Prostate gland (tissue), 2 donors: ENCODE data around the gene INHBE. TPM values are rescaled to one million over a fixed set of nuclear protein-coding genes. Genes with fewer than 3 reads are reported as not detected.

ENCODE experiments used
- DNase-seq: peaks from one replicate; pipeline ENCODE4 v3.0.0-alpha.2; 2019; ENCODE audit warnings: low spot score
- H3K27ac ChIP-seq, 2 donors: fragments of 200-600 bp; sonication (generic); 2 replicates each; pipeline ENCODE4 v1.5.1; 2017 to 2019
- H3K27me3 ChIP-seq: fragments of 200-600 bp; sonication (generic); replicated peaks from 2 replicates; pipeline ENCODE4 v1.5.1; 2019; ENCODE audit not compliant: insufficient read depth
- H3K36me3 ChIP-seq, 2 donors: fragments of 200-600 bp; sonication (generic); 1 replicate in 1 of 2; 2 replicates in 1 of 2; pipeline versions ENCODE4 v1.5.1 to v1.8.1; 2017 to 2019
- H3K4me1 ChIP-seq: fragments of 200-600 bp; sonication (generic); replicated peaks from 2 replicates; pipeline ENCODE4 v1.5.1; 2019
- H3K4me3 ChIP-seq, 2 donors: fragments of 200-600 bp; sonication (generic); 2 replicates each; pipeline ENCODE4 v1.5.1; 2017 to 2019
- H3K9me3 ChIP-seq: fragments of 200-600 bp; sonication (generic); 2 replicates; pipeline ENCODE4 v1.5.1; 2017
- CTCF ChIP-seq, 4 experiments: fragments of 200-600 bp in 2 of 4; fragments of 450-650 bp in 2 of 4; sonication (generic) in 2 of 4; IDR thresholded peaks; 1 replicate in 3 of 4; 2 replicates in 1 of 4; pipeline ENCODE4 v1.5.1; 2016 to 2019; ENCODE audit warnings: antibody characterized with exemption in 4 of 4, mild to moderate bottlenecking in 2 of 4, moderate library complexity in 2 of 4
- POLR2A ChIP-seq: fragments of 450-650 bp; IDR thresholded peaks from one replicate; pipeline ENCODE4 v1.6.1; 2016; ENCODE audit warnings: antibody characterized with exemption, mild to moderate bottlenecking
- POLR2AphosphoS5 ChIP-seq: sonication (generic); formaldehyde crosslinking; IDR thresholded peaks from one replicate; pipeline ENCODE4 v1.6.1; 2017; ENCODE audit warnings: antibody characterized with exemption
- WGBS: methylation state at CpG from one replicate; pipeline ENCODE4 v1.1.5; 2018; 5-methylcytosine and 5-hydroxymethylcytosine counted together
- intact Hi-C: fragments of 100-400 bp; cut with DNase I; formaldehyde crosslinking; loops from one replicate; pipeline ENCODE4 v1.14.2; 2022
- total RNA-seq, 2 donors: library from RNA; depleted of rRNA; stranded (reverse); fragments of >200 nt; gene quantifications; one replicate each; pipeline ENCODE4 v1.1.0, GENCODE V29; 2016

The INHBE gene
- total RNA-seq, 2 donors from 2014 or later, result not detected

DNA sequence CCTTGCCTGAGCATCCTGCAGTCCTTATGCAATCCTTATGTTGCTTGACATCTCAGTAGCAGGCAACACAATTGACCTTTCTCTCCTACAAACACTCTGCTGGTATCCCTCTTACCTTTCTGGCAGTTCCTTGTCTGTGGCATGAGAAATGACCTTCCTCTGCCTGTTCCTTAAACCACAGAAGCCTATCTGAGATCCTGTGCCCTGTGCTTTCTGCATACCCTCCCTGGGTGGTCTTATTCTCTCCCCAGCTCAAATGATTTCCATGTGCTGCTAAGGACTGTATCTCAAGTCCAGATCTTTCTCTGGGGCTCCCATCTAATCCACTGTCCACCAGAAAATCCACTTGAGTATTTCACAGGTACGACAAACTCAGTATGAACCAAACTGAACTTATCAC lies 26.6 kb downstream of the INHBE start:
- Histone ChIP-seq H3K9me3 (no peaks in the 10 kb centered on the region), H3K36me3 (no peaks in the 10 kb centered on the region), H3K27me3 (no peaks in the 10 kb centered on the region), H3K4me3 (no peak overlapping the region), H3K27ac (no peak overlapping the region), H3K4me1 (no peaks in the 10 kb centered on the region)
- DNase-seq, result no peak
- TF ChIP-seq POLR2AphosphoS5 (no peak), CTCF (IDR thresholded peaks at IDR 0.05) (no peak), POLR2A (no peak)
- 71% methylated on average over 1 of the region's 1 CpG for WGBS
- intact Hi-C loops, result no loop called here

DNA sequence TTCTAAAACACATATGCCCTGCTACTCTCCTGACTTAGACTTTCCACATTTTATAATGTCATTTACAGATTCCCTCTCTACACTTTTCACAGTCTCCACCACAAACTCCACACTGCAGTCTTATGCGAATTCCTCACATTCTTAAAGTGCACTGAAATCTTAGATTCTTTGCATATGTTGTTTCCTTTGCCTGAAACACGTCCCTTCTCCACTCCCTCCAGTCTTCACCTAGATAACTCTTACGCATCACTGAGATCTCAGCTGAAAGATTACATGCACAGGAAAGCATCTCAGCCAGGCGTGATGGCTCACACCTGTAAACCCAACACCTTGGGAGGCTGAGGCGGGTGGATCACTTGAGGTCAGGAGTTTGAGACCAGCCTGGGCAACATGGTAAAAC lies 28.4 kb downstream of the INHBE start:
- intact Hi-C loops, result no loop called here
- WGBS, result 40% methylated on average over 5 of the region's 5 CpGs
- no peak overlapping the region for H3K4me3 ChIP-seq

GRCh38 chr12:57485695-57486094 lies 30.6 kb downstream of the INHBE start:
- H3K36me3 ChIP-seq, result peaks cover 0 to 3% of the 10 kb centered on the region in 2 donors
- H3K27me3 ChIP-seq, result no peaks in the 10 kb centered on the region
- no peak overlapping the region for H3K4me3 ChIP-seq
- H3K9me3 ChIP-seq, result no peaks in the 10 kb centered on the region
- DNase-seq, result no peak
- TF ChIP-seq POLR2A (no peak), CTCF (IDR thresholded peaks at IDR 0.05) (no peak), POLR2AphosphoS5 (no peak)
- H3K4me1 ChIP-seq, result peaks cover 6% of the 10 kb centered on the region
- intact Hi-C loops, result no loop called here
- no peak overlapping the region for H3K27ac ChIP-seq

More for the DNA sequence above, 28.4 kb downstream of the INHBE start:
- Histone ChIP-seq H3K9me3 (no peaks in the 10 kb centered on the region), H3K36me3 (no peaks in the 10 kb centered on the region), H3K27me3 (no peaks in the 10 kb centered on the region), H3K27ac (no peak overlapping the region), H3K4me1 (no peaks in the 10 kb centered on the region)
- DNase-seq, result no peak
- TF ChIP-seq CTCF (IDR thresholded peaks at IDR 0.05) (no peak), POLR2AphosphoS5 (no peak), POLR2A (no peak)

DNA sequence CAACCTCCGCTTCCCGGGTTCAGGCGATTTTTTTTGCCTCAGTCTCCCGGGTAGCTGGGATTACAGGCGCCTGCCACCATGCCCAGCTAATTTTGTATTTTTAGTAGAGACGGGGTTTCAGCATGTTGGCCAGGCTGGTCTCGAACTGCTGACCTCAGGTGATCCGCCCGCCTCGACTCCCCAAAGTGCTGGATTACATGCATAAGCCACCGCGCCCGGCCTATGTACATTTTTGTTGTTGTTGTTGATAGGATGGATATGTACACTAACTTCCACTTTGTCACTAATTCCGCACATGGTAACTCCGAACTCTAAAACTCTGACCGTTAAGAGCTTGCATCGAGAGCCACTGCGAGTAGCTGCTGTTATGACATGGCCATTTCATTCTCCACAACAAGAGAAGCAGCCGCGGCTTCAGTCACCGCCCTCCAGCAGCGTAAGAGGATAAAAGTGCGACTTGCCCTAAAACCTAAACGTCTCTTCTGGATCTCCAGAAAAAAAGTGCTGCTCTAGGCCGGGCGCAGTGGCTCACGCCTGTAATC lies 32.0 kb downstream of the INHBE start:
- TF ChIP-seq CTCF (IDR thresholded peaks at IDR 0.05) (no peak), POLR2A (no peak), POLR2AphosphoS5 (no peak)
- Histone ChIP-seq H3K4me1 (peaks cover 10% of the 10 kb centered on the region), H3K27ac (no peak overlapping the region), H3K4me3 (peak overlapping the region; percentile 62 to 75), H3K9me3 (no peaks in the 10 kb centered on the region), H3K27me3 (no peaks in the 10 kb centered on the region), H3K36me3 (peaks cover 0 to 3% of the 10 kb centered on the region in 2 donors)
- WGBS, result 87% methylated on average over 27 of the region's 27 CpGs
- DNase-seq, result no peak
- intact Hi-C loops, result no loop called here

DNA sequence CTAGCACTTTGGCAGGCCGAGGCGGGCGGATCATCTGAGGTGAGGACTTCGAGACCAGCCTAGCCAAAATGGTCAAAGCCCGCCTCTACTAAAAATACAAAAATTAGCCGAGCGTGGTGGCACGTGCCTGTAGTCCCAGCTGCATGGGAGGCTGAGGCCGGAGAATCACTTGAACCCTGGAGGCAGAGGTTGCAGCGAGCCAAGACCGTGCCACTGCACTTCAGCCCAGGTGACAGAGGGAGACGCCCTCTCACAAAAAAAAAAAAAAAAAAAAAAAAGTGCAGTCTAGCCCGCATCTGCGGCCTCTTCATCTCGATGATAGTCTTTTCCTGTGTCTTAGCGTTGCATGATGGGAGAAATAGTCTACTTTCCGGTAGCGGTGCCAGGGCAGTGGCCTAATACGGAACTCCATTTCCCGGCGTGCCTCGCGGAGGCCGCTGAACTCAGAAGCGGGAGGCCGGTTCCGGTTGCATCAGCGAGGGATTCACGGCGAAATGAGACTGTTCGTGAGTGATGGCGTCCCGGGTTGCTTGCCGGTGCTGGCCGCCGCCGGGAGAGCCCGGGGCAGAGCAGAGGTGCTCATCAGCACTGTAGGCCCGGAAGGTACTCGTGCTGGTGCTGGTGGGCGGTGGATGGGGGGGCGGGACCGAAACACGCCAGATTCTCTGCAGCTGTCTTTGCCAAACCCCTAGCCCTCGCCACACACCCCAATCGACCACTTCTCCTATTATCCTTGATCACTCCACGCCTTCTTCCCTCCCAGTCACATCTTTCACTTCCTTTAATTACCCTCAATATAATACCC lies 32.7 kb downstream of the INHBE start, which contains the start of gene MARS1:
Gene MARS1 (plus strand): TSS at position 472 of the 805 bp plus-strand sequence. CDS start 23 bp downstream, at position 495.
- H3K4me3 ChIP-seq, result peak within 1 kb of the TSS; percentile 62 to 75
- H3K36me3 ChIP-seq, result peaks cover 0 to 3% of the 10 kb centered on the region in 2 donors
- H3K9me3 ChIP-seq, result no peaks in the 10 kb centered on the region
- WGBS, result 6% methylated on average over 47 of the region's 47 CpGs
- peaks cover 10% of the 10 kb centered on the region for H3K4me1 ChIP-seq
- peak within 1 kb of the TSS; percentile 61 to 87 for H3K27ac ChIP-seq
- intact Hi-C loops, result no loop called here
- no peaks in the 10 kb centered on the region for H3K27me3 ChIP-seq
- TF ChIP-seq POLR2AphosphoS5 (peak; percentile 99), CTCF (IDR thresholded peaks at IDR 0.05) (peak in 2 of 4 experiments; percentile 29 to 46), POLR2A (peak; percentile 14)
- peak; percentile 98 for DNase-seq
